Fibroblast of the conjunctiva (primary cell): ENCODE measurements around the gene ABR.

Source experiments
- DNase-seq: peaks from one replicate; pipeline ENCODE4 v3.0.0-alpha.2; 2010; ENCODE audit warnings: low read depth

ABR gene

DNA sequence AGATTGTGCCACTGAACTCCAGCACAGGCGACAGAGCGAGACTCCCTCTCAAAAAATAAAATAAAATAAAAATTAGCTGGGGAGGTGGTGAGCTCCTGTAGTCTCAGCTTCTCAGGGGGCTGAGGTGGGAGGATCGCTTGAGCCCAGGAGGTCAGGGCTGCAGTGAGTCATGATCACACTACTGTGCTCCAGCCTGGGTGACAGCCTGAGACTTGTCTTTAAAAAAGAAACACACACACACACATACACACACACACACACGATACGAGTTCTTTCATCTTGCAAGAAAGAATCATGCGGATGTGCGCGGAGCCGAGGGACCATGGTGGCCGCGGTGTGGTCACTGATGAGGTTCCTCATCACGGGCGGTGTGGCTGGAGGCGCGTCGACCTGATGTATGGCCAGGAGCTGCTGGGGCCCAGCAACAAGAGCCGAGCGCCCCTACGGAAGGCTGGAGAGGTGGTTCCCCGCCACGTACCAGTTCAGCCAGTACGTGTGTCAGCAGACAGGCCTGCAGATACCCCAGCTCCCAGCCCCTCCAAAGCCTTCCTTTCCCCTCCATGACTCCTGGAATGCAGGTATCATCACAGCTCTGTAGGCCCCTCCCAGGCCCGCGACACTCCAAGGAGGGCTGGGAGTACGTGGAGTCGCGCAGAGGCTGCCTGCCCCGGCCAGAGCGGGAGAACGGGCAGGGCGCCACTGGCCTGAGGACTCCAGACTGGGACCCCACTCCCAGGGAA lies 220.9 kb downstream of the ABR start:
- no peak for DNase-seq

DNA sequence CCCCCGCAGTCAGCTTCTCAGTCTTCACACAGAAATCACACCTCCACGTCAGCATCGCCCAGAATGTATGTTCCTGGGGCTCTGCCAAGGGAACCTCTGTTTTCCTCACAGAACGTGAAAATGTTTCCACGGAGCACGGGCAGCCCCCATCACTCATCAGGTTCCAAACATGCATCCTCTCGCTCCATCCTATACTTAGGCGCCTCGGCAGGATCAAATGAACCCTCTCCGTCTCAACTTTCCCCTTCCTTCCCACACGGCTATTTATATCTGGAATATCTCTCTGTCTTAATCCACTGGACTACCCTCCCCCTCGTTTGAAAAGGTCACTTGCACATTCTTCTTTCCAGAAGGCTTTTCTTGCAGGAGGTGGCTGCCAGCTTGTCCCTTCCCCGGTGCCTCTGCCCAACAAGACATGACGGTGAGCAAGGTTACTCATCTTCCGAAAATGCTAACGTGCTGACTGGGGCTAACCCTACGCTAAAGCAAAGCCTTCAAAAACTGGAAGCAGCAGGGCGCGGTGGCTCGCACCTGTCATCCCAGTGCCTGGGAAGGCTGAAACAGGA lies 221.8 kb downstream of the ABR start:
- DNase-seq, result no peak

DNA sequence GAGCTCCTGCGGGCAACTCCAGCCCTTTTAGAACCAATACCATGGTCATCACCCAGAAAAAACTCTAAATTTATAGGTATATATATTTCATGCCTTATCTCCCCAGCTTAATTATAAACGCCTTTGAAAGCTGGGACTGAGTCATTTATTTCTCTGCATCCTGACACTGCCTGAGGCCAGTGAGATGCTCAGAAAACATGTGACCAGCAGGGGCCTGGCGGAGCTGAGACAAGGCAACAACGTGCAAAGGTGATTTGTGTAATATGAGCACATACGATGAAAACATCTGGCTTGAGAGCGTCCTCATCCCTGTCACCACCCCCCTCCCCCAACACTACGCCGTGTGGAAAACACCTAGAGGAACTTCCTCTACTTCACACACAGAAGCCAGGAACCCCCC lies 222.9 kb downstream of the ABR start:
- no peak for DNase-seq

DNA sequence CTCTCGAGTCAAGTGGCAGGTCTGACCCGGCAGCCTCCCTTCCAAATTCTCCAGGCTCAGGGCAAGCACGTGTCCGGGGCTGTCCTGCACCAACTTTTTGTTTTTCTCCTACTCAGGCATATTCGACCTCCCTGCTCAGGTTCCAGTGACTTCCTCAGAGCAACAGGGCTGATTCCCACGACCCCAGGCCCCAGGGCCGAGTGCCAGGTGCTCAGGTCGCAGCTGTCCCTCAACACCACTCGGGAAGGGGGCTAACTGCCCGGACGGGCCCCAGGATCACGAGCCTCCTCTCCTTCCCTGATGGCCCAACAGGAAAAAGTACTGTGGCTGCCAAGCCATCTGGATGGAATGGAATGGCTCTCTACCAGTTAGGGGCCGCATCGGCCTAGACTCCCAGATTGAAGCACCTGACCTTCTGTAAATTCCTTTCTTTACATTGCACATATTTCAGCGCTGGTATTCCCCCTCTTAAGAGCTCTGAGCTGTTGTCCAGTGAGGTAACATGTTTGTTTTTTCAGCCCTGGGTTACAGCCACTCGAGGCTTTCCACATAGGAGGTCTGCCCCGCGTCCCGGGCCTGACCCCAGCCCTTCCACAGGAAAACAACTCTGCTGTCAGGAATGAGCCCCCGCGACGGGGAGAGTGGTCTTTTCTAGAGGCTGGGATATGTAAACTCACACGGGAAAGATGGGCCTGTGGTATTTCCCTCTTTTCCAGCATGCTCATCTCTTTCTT lies 225.2 kb downstream of the ABR start:
- DNase-seq, result no peak

- no peak for DNase-seq
Measured at GRCh38 chr17:953767-954166, 226.0 kb downstream of the ABR start.
